Measurements from ENCODE around the gene RGS3.
"Not testable (repeated sequence)": the region's sequence is repeated elsewhere in the genome, so short reads cannot be mapped to it uniquely, and the experiment has no call there.

Gene RGS3

GRCh38 chr9:113488490-113488889, 25.0 kb downstream of the RGS3 start:
- DNase-seq (ENCODE audit: low read depth): no peak

DNA sequence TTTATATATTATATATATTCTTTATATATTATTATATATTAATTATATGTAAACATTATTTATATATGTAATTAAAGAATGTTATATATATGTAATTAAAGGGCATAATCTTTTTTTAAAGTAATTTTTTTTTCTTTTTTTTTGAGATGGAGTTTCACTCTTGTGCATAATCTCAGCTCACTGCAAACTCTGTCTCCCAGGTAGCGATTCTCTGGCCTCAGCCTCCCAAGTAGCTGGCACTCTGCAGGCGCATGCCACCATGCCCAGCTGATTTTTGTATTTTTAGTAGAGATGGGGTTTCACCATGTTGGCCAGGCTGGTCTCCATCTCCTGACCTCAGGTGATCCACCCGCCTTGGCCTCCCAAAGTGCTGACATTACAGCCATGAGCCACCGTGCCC, 27.6 kb downstream of the RGS3 start:
- not testable (repeated sequence) for DNase-seq (ENCODE audit: low read depth)

- no peak for DNase-seq (ENCODE audit: low read depth)
Measured at GRCh38 chr9:113492343-113493202, 29.0 kb downstream of the RGS3 start.

GRCh38 chr9:113493203-113493520, 29.6 kb downstream of the RGS3 start:
- no peak for DNase-seq (ENCODE audit: low read depth)

GRCh38 chr9:113495526-113495925, 32.0 kb downstream of the RGS3 start:
- DNase-seq (ENCODE audit: low read depth): no peak

- DNase-seq (ENCODE audit: low read depth): no peak
Measured at GRCh38 chr9:113497051-113497450, 33.5 kb downstream of the RGS3 start.

- DNase-seq (ENCODE audit: low read depth): no peak
Measured at GRCh38 chr9:113499153-113499875, 35.8 kb downstream of the RGS3 start.

GRCh38 chr9:113499876-113500497, 36.5 kb downstream of the RGS3 start:
- no peak for DNase-seq (ENCODE audit: low read depth)

GRCh38 chr9:113501129-113501686, 37.7 kb downstream of the RGS3 start:
- DNase-seq (ENCODE audit: low read depth): no peak

GRCh38 chr9:113501852-113502251, 38.3 kb downstream of the RGS3 start:
- DNase-seq (ENCODE audit: low read depth): no peak

- DNase-seq (ENCODE audit: low read depth): no peak
Measured at GRCh38 chr9:113502427-113503034, 39.0 kb downstream of the RGS3 start.

GRCh38 chr9:113503131-113503541, 39.6 kb downstream of the RGS3 start:
- no peak for DNase-seq (ENCODE audit: low read depth)

DNA sequence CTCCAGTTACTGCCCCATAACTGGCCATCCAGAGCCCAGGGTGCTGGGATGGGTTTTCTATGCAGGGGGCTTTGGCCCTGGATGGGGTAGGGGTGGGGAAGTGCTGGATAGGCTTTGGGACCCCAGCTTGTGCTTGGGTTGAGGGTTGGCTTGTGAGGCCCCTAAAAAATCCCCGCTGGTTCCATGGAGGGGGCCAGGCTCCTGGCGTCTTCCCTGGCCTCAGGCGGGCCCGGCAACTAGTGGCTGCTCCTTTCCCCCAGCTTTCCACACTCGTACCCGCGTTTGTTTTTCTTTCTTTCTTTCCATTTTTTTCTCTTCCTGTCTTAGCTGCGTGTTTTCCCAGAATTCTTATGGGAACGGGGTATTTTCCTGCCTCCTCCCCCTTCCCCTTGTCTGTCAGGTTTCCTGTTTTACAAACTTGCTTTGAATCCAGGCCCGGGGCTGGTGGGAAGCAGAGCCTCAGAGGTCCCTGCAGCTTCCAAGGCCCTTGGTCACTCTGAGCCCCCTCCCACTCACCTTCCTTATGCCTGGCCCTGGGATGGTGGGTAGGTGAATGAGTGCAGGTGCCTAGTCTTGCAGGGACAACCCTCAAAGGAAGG, 40.2 kb downstream of the RGS3 start:
- DNase-seq (ENCODE audit: low read depth): no peak

- DNase-seq (ENCODE audit: low read depth): no peak
Measured at GRCh38 chr9:113504725-113505590, 41.4 kb downstream of the RGS3 start.

DNA sequence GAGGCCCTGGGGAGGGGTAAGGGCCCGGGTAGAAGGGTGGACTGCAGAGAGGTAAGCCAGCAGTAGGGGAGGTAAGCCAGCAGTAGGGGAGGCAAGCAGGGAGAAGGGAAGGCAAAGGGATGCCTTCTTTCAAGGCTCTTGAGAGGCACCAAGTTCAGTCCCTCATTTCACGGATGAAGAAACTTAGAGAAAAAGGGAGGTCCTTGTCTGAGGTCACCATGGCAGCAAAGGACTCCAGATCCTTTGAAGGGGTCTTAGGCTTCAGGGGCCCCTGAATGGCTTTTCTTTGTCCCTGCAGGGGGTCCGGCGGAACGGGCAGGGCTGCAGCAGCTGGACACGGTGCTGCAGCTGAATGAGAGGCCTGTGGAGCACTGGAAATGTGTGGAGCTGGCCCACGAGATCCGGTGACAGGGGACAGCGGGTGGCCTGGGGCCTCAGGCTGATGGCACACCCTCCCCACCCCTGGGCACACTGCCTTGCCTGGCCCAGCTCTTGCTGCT, 42.6 kb downstream of the RGS3 start:
- DNase-seq (ENCODE audit: low read depth): no peak

GRCh38 chr9:113507256-113507655, 43.7 kb downstream of the RGS3 start:
- DNase-seq (ENCODE audit: low read depth): no peak

GRCh38 chr9:113508111-113508749, 44.7 kb downstream of the RGS3 start:
- no peak for DNase-seq (ENCODE audit: low read depth)

- no peak for DNase-seq (ENCODE audit: low read depth)
Measured at GRCh38 chr9:113509463-113509862, 45.9 kb downstream of the RGS3 start.

GRCh38 chr9:113511047-113511521, 47.6 kb downstream of the RGS3 start:
- no peak for DNase-seq (ENCODE audit: low read depth)
